ENCODE data around the gene UBASH3B. TPM values are rescaled to one million over a fixed set of nuclear protein-coding genes. Genes with fewer than 3 reads are reported as not detected.

Gene UBASH3B
- total RNA-seq, 2 donors from 2014 or later, result 0.78 to 12.9 TPM

DNA sequence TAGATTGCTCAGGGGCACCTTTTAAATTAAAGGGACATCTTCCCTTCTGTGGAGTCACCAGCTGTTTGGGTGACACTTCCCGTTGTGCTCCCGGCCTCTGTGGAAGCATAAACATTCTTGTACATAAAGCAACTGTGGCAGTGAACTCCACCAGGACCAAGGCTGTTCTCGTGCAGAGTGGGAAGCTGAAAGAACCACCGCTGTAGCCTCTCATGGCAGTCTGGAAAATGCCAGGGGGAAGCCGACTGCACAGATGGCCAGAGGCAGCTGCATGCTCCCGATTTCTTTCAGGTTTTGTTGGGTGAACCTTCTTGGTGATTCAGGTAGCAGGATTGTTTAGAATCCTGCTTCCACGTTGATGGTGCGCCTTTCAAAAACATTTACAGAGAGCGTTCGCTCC, 10.3 kb downstream of the UBASH3B start:
- ATAC-seq (no peak), DNase-seq (no peak)
- Histone ChIP-seq H3K4me1 (no peaks in the 10 kb centered on the region), H3K4me3 (no peak overlapping the region), H3K36me3 (replicated peaks in 1 of 2; ENCODE audit: insufficient read depth in 1 of 2, low read depth in 2 of 2) (no peaks in the 10 kb centered on the region), H3K27ac (no peak overlapping the region), H3K9me3 (no peaks in the 10 kb centered on the region), H3K27me3 (no peaks in the 10 kb centered on the region)
- intact Hi-C loops (cut with DNase I), result no loop called here
- 55 to 62% methylated on average over 10 of the region's 10 CpGs for WGBS, 2 donors
- no peak for TF ChIP-seq POLR2A (IDR thresholded peaks at IDR 0.05)
- TF ChIP-seq, protein P1, sequence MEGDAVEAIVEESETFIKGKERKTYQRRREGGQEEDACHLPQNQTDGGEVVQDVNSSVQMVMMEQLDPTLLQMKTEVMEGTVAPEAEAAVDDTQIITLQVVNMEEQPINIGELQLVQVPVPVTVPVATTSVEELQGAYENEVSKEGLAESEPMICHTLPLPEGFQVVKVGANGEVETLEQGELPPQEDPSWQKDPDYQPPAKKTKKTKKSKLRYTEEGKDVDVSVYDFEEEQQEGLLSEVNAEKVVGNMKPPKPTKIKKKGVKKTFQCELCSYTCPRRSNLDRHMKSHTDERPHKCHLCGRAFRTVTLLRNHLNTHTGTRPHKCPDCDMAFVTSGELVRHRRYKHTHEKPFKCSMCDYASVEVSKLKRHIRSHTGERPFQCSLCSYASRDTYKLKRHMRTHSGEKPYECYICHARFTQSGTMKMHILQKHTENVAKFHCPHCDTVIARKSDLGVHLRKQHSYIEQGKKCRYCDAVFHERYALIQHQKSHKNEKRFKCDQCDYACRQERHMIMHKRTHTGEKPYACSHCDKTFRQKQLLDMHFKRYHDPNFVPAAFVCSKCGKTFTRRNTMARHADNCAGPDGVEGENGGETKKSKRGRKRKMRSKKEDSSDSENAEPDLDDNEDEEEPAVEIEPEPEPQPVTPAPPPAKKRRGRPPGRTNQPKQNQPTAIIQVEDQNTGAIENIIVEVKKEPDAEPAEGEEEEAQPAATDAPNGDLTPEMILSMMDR (IDR thresholded peaks at IDR 0.05), result no peak

DNA sequence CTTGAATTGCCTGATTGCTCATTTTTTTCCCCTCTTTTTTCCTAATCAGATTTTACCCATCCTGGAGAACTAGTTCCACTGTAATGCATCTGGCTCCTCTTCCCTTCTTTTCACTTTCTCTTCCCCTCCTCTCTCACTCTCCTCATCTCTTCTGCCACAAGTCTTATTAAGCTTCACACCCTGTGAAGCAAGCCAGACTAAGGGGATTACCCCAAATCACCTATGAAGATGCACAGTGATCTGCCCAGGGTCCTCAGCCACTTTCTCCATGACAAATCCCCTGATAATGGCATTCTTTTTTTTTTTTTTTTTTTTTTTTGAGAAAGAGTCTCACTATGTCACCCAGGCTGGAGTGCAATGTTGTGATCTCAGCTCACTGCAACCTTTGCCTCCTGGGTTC, 11.2 kb downstream of the UBASH3B start:
- no peaks in the 10 kb centered on the region for H3K9me3 ChIP-seq
- H3K36me3 ChIP-seq (replicated peaks in 1 of 2; ENCODE audit: insufficient read depth in 1 of 2, low read depth in 2 of 2), result no peaks in the 10 kb centered on the region
- no peaks in the 10 kb centered on the region for H3K4me1 ChIP-seq
- no peak for TF ChIP-seq POLR2A (IDR thresholded peaks at IDR 0.05)
- TF ChIP-seq, protein P1 (IDR thresholded peaks at IDR 0.05), result no peak
- intact Hi-C loops (cut with DNase I), result no loop called here
- no peak overlapping the region for H3K27ac ChIP-seq
- no peak overlapping the region for H3K4me3 ChIP-seq
- DNase-seq (no peak), ATAC-seq (no peak)
- H3K27me3 ChIP-seq, result no peaks in the 10 kb centered on the region

DNA sequence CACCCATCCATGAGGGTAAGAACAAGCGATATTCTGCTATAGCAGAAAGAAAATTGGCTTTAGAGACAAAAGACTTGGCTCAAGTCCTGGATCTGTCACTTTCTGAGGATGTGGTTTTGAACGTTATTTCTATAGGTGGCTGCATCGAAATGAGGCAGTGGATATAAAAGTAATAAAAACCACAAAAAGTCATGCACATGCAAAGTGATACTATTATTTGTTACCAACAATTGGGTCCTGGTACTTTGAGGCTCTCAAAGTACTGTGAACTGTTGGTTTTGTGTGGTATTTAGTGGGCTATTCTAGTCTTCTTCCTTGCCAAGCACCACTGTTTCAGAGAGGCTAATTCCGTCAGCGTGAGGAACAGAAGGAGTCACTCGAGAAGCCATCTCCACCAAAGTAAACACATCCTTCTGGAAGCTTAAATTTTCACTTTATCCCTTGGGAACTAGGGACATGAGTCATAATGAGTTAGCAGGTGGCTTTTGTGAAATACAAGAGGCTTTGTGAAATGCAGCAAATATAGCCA, 13.1 kb downstream of the UBASH3B start:
- no peaks in the 10 kb centered on the region for H3K9me3 ChIP-seq
- no peak for DNase-seq
- TF ChIP-seq, protein P1 (IDR thresholded peaks at IDR 0.05), result no peak
- TF ChIP-seq POLR2A (IDR thresholded peaks at IDR 0.05), result no peak
- no peak overlapping the region for H3K27ac ChIP-seq
- no peak overlapping the region for H3K4me3 ChIP-seq
- intact Hi-C loops (cut with DNase I), result no loop called here
- no peaks in the 10 kb centered on the region for H3K36me3 ChIP-seq (replicated peaks in 1 of 2; ENCODE audit: insufficient read depth in 1 of 2, low read depth in 2 of 2)
- no peak for ATAC-seq
- no peaks in the 10 kb centered on the region for H3K4me1 ChIP-seq
- no peaks in the 10 kb centered on the region for H3K27me3 ChIP-seq
- 77 to 83% methylated on average over 6 of the region's 6 CpGs for WGBS, 2 donors

GRCh38 chr11:122670131-122670530, 14.6 kb downstream of the UBASH3B start:
- Histone ChIP-seq H3K36me3 (replicated peaks in 1 of 2; ENCODE audit: insufficient read depth in 1 of 2, low read depth in 2 of 2) (no peaks in the 10 kb centered on the region), H3K4me3 (no peak overlapping the region), H3K4me1 (no peaks in the 10 kb centered on the region), H3K27ac (no peak overlapping the region), H3K27me3 (no peaks in the 10 kb centered on the region), H3K9me3 (no peaks in the 10 kb centered on the region)
- ATAC-seq, result no peak
- no peak for TF ChIP-seq POLR2A (IDR thresholded peaks at IDR 0.05)
- TF ChIP-seq, protein P1 (IDR thresholded peaks at IDR 0.05), result no peak
- no peak for DNase-seq
- 93 to 100% methylated on average over 1 of the region's 1 CpG for WGBS, 2 donors
- intact Hi-C loops (cut with DNase I), result no loop called here

- TF ChIP-seq, protein P1 (IDR thresholded peaks at IDR 0.05), result no peak
- no peak for DNase-seq
- Histone ChIP-seq H3K27ac (no peak overlapping the region), H3K36me3 (replicated peaks in 1 of 2; ENCODE audit: insufficient read depth in 1 of 2, low read depth in 2 of 2) (no peaks in the 10 kb centered on the region), H3K4me1 (no peaks in the 10 kb centered on the region), H3K9me3 (no peaks in the 10 kb centered on the region), H3K4me3 (no peak overlapping the region), H3K27me3 (no peaks in the 10 kb centered on the region)
- WGBS, 2 donors, result 65 to 71% methylated on average over 12 of the region's 12 CpGs
- intact Hi-C loops (cut with DNase I), result no loop called here
- ATAC-seq, result no peak
Measured at GRCh38 chr11:122671400-122671891, 15.9 kb downstream of the UBASH3B start.
